AG04450 (cell line): ENCODE data around the gene ZPR1. TPM values are rescaled to one million over a fixed set of nuclear protein-coding genes. Genes with fewer than 3 reads are reported as not detected.

Source experiments
- CTCF ChIA-PET: fragments of 300-600, 350-600 bp; formaldehyde crosslinking; extraction: SDS; loops from one replicate; lab custom pipeline; 2022; ENCODE audit warnings: antibody characterized with exemption, inconsistent platforms; lab: Charles Lee
- POLR2A ChIA-PET: fragments of 350-600 bp; formaldehyde crosslinking; extraction: SDS; loops from one replicate; lab custom pipeline; 2021; ENCODE audit warnings: antibody characterized with exemption, inconsistent platforms; lab: Yijun Ruan, JAX
- DNase-seq: peaks from one replicate; pipeline ENCODE4 v3.0.0-alpha.2; 2011; ENCODE audit warnings: low read depth, low spot score
- H3K27ac ChIP-seq: one replicate; pipeline ENCODE4 v1.5.1; 2012; ENCODE audit warnings: low read depth, low read length, control low read depth
- H3K27me3 ChIP-seq: one replicate; pipeline ENCODE4 v1.6.0; 2012; ENCODE audit warnings: low read length; ENCODE audit not compliant: control insufficient read depth, insufficient read depth
- H3K4me3 ChIP-seq: 2 replicates; pipeline ENCODE4 v1.5.1; 2011; ENCODE audit warnings: mild to moderate bottlenecking, low read depth, low read length, control low read depth
- H3K9me3 ChIP-seq: 2 replicates; pipeline ENCODE4 v1.5.1; 2012; ENCODE audit warnings: low read length; ENCODE audit not compliant: control insufficient read depth, insufficient read depth
- CTCF ChIP-seq: IDR thresholded peaks from 2 replicates; pipeline ENCODE4 v1.5.1; 2011; ENCODE audit warnings: low read depth, low read length, control low read depth, inconsistent platforms
- polyA plus RNA-seq: library from polyadenylated mRNA; depleted of rRNA; stranded (reverse); fragments of >200 nt; gene quantifications from 2 replicates; pipeline ENCODE4 v1.2.3, GENCODE V29; 2011

Gene ZPR1
- polyA plus RNA-seq, 1 experiment: 57.1 TPM

- ChIA-PET POLR2A (interaction anchor here (1.5 kb wide), 1 partner anchor 31 kb away, joined by 4 read pairs; no protein-coding TSS in a partner anchor), CTCF (interaction anchor here (1.2 to 1.5 kb wide), 2 partner anchors 13 to 31 kb away, joined by 5 read pairs; partner anchors contain the start of gene APOA5)
- Histone ChIP-seq H3K4me3 (no peak overlapping the region), H3K27me3 (peaks cover 8% of the 10 kb centered on the region), H3K27ac (no peak overlapping the region), H3K9me3 (no peaks in the 10 kb centered on the region)
- no peak for DNase-seq
- no peak for TF ChIP-seq CTCF
Measured at GRCh38 chr11:116822575-116822974, 34.8 kb upstream of the ZPR1 start.

GRCh38 chr11:116821050-116821918, 33.5 kb upstream of the ZPR1 start:
- DNase-seq: no peak
- no peak for TF ChIP-seq CTCF
- Histone ChIP-seq H3K27me3 (peaks cover 7% of the 10 kb centered on the region), H3K4me3 (no peak overlapping the region), H3K9me3 (no peaks in the 10 kb centered on the region), H3K27ac (no peak overlapping the region)
- CTCF ChIA-PET: interaction anchor here (1.5 kb wide), 1 partner anchor 14 kb away, joined by 5 read pairs; no protein-coding TSS in a partner anchor
- POLR2A ChIA-PET: interaction anchor here (1.2 to 1.5 kb wide), 2 partner anchors 14 to 32 kb away, joined by 3 to 4 read pairs; no protein-coding TSS in a partner anchor

GRCh38 chr11:116819049-116819448, 31.2 kb upstream of the ZPR1 start:
- Histone ChIP-seq H3K4me3 (no peak overlapping the region), H3K9me3 (no peaks in the 10 kb centered on the region), H3K27me3 (peaks cover 9% of the 10 kb centered on the region), H3K27ac (no peak overlapping the region)
- ChIA-PET CTCF (no interaction called here), POLR2A (no interaction called here)
- DNase-seq: no peak
- no peak for TF ChIP-seq CTCF

GRCh38 chr11:116814502-116814901, 26.7 kb upstream of the ZPR1 start:
- no peaks in the 10 kb centered on the region for H3K9me3 ChIP-seq
- TF ChIP-seq CTCF: no peak
- ChIA-PET CTCF (interaction anchor here (2.6 kb wide), 1 partner anchor 24 kb away, joined by 12 read pairs; the partner anchor contains the start of gene APOA5), POLR2A (no interaction called here)
- H3K27me3 ChIP-seq: peaks cover 7% of the 10 kb centered on the region
- DNase-seq: no peak
- no peak overlapping the region for H3K27ac ChIP-seq
- H3K4me3 ChIP-seq: no peak overlapping the region
